Endothelial cell of umbilical vein (primary cell): ENCODE data around the gene GEMIN8.

Source experiments
- CTCF ChIP-seq, 2 donors: IDR thresholded peaks; 1 replicate in 1 of 2; 2 replicates in 1 of 2; pipeline ENCODE4 v1.5.1; 2011; ENCODE audit warnings: low read length in 2 of 2, mild to moderate bottlenecking in 2 of 2, moderate library complexity in 2 of 2, control low read depth in 1 of 2, inconsistent platforms in 1 of 2, low read depth in 1 of 2; ENCODE audit not compliant: insufficient read depth in 1 of 2; ENCODE audit errors: extremely low read depth in 1 of 2
- FOS ChIP-seq: IDR thresholded peaks from 2 replicates; pipeline ENCODE4 v1.6.1; 2011; ENCODE audit warnings: mild to moderate bottlenecking, low read length, moderate library complexity, borderline replicate concordance; ENCODE audit not compliant: insufficient read depth
- MAX ChIP-seq: IDR thresholded peaks from 2 replicates; pipeline ENCODE4 v1.6.1; 2011; ENCODE audit not compliant: insufficient read depth, insufficient read length
- MYC ChIP-seq: IDR thresholded peaks from one replicate; pipeline ENCODE4 v1.6.1; 2011; ENCODE audit warnings: mild to moderate bottlenecking, low read depth, low read length
- POLR2A ChIP-seq: IDR thresholded peaks from 2 replicates; pipeline ENCODE4 v1.6.1; 2012; ENCODE audit warnings: low read depth, mild to moderate bottlenecking, control low read depth, low read length
- POLR2AphosphoS5 ChIP-seq: IDR thresholded peaks from 2 replicates; pipeline ENCODE4 v1.6.1; 2012; ENCODE audit warnings: low read depth, mild to moderate bottlenecking, control low read depth, low read length, moderate library complexity; ENCODE audit not compliant: insufficient read depth

- TF ChIP-seq CTCF (IDR thresholded peaks at IDR 0.05; ENCODE audit: extremely low read depth in 1 of 2, insufficient read depth in 1 of 2, low read depth in 1 of 2, low read length in 2 of 2) (no peak), POLR2AphosphoS5 (no peak), MAX (no peak), POLR2A (no peak), MYC (no peak), FOS (no peak)
Observed at GRCh38 chrX:14076639-14077038, 46.9 kb upstream of the GEMIN8 start.
